Hypothalamus (tissue), 51 donors: ENCODE data around the gene C12orf76.
A peak's percentile ranks its signal among the peaks of the same experiment; 100 is the strongest.
"Not testable (repeated sequence)": the region's sequence is repeated elsewhere in the genome, so short reads cannot be mapped to it uniquely, and the experiment has no call there.

ENCODE experiments used
- DNase-seq, 51 donors: peaks; one replicate each; lab custom pipeline; 2025; lab: John Stamatoyannopoulos, UW

C12orf76 gene

DNA sequence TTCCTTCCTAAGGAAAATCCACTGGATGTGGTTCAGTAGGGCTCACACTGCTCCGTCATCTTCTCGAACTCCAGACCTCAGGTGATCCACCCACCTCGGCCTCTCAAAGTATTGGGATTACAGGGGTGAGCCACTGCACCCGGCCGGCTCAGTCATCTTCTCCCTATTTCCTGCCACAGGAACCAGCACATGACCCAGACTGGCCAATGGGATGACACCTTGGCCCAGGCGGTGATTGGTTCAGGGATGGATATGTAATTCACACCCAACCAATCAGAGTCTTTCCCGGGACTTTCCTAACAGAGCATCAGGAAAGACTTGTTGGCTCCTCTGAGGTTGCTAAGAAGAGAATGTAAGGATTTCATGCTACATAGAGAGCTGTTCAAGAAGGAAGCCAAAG lies 19.2 kb upstream of the C12orf76 start:
- DNase-seq, result no peak

DNA sequence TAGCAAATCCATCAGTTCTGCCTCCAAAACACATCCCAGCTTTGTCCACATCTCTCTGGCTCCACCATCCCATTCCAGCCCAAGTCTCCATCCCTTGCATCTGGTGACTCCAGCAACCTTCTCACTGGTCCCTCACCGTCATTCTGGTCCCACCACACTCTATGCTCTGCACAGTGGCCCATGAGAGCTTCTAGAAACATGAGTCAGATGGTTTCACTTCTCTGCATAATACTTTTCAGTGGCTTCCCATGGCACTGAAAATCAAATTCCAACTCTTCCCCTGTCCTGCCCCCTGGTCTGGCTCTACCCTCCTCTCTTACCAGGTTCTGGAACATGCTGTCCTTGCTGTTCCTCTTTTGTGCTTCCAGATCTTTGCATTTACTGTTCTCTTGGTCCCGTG lies 17.2 kb upstream of the C12orf76 start:
- no peak for DNase-seq

DNA sequence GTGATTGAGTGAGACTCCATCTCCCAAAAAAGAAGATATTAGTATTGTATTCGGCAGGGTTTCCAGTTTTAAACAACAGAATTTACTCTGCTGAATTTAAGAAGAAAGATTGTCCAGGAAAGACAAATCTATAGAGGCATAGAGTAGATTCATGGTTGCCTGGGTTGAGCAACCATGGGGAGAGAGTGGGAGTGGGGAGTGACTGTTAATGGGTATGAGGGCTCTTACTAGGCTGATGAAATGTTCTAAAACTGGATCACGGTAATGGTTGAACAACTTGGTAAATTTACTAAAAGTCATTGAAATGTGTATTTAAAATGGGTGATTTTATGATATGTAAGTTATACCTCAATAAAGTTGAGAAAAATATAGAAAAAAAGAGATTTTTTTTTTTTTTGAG lies 13.9 kb upstream of the C12orf76 start:
- DNase-seq, result no peak

DNA sequence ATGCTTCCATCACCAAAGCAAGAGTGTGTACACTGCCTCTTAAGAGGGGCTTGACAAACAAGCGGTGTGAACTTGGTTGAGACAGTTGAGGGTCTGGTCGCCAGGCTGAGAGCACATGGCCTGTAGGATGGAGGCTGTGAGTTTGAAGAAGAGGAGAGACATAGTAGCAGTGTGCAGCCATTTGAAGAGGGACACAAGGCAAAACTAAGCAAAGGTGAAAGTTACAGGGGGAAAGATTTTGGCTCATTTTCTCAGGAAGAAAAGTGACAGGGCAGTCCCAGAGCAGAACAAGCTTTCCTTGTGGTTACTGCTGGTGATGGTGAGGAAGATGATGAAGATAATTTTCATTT lies 11.3 kb upstream of the C12orf76 start:
- peak in 1 of 51 donors; percentile 16 for DNase-seq

DNA sequence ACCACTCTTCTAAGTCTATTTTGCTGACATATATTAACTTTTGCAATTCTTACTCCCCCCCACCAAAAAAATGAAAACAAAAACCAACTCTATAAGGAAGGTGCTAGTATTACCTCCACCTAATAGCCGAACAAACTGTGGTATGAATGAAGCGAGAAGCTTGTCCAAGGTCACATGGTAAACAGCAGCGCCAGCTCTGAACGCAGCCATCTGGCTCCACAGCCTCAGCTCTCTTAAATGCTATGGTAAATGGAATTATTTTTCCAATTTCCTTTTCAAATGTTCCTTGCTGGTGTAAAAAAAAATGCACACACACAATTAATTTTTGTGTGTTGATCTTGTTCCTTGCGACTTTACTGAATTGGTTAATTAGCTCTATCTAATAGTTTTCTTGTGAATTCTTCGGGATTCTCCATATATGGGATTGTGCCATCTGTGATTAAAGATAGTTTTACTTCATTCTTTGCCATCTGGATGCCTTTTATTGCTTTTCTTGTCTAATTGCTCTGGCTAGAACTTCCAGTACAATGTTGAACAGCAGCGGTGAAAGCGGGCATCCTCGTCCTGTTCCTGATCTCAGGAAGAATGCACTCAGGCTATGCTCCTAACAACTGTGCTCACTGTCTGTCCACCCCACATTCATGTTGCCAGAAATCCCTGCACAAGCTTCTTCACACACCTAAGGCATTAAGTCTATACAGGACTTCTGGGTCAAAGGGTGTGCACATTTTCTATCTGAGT lies 10.7 kb upstream of the C12orf76 start:
- DNase-seq, result peak in 2 of 51 donors; percentile 3 to 10

DNA sequence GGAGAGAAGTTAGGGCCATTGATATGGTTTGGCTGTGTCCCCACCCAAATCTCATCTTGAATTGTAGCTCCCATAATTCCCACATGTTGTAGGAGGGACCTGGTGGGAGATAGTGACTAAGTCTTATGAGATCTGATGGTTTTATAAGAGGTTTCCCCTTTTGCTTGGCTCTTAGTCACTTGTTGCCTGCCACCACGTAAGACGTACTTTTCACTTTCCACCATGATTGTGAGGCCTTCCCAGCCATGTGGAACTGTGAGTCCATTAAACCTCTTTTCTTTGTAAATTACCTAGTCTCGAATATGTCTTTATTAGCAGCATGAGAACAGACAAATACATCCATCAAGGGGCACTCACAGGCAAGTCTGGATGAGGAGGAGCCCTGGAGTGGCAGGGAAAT lies 8.3 kb upstream of the C12orf76 start:
- DNase-seq, result not testable (repeated sequence)

DNA sequence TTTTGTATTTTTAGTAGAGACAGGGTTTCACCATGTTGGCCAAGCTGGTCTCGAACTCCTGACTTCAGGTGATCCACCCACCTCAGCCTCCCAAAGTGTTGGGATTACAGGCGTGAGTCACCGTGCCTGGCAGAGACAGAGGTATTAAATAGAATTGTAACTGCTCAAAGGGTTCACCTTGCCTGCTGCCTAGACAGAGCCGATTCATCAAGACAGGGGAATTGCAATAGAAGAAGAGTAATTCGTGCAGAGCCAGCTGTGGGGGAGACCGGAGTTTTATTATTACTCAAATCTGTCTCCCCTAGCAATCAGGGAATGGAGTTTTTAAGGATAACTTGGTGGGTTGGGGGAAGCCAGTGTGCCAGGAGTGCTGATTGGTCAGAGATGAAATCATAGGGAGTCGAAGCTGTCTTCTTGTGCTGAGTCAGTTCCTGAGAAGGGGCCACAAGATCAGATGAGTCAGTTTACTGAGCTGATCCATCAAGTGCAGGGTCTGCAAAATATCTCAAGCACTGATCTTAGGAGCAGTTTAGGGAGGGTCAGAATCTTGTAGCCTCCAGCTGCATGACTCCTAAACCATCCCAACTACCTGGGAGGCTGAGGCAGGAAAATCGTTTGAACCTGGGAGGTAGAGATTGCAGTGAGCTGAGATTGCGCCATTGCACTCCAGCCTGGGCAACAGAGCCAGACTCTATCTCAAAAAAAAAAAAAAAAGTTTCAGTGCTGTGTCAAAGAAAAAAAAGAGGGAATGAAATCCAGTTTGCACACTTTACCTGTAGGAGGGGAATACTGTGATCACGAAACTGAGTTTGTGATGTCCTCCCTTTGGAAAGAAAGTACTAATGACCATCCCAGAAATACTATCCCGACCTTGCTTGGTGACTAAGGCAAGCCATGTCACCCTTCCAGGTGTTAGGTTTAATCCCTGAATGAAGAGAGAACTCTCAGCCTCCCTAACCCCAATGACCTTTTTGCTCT lies 7.3 kb upstream of the C12orf76 start:
- not testable (repeated sequence) for DNase-seq

DNA sequence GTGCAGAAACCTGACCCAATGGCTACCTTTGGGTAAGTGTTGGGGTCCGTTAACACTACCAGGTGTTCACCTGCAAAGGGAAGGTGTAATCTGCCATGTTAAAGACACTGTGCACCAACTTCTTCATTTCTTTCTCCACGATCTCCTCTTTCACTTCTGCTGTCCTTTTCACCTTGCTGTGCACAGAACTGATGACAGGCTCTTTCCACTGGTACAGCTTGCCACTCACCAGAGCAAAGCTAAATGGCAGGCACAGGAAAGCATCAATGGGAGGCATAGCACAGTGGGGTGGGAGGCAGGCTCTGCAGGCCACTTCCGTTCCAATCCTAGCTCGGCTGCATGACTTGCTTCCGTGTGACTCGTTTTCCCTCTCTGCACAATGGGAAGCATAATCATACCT lies 2.6 kb upstream of the C12orf76 start:
- DNase-seq, result no peak

DNA sequence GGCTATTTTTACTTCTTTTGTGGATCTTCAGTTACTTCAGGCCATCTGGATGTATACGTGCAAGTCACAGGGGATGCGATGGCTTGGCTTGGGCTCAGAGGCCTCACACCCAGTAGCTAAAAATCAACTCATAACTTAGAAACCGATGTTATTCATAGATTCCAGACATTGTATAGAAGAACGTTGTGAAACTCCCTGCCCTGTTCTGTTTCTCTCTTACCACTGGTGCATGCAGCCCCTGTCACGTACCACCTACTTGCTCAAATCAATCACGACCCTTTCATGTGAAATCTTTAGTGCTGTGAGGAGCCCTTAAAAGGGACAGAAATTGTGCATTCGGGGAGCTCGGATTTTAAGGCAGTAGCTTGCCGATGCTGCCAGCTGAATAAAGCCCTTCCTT lies 1.3 kb upstream of the C12orf76 start:
- not testable (repeated sequence) for DNase-seq

DNA sequence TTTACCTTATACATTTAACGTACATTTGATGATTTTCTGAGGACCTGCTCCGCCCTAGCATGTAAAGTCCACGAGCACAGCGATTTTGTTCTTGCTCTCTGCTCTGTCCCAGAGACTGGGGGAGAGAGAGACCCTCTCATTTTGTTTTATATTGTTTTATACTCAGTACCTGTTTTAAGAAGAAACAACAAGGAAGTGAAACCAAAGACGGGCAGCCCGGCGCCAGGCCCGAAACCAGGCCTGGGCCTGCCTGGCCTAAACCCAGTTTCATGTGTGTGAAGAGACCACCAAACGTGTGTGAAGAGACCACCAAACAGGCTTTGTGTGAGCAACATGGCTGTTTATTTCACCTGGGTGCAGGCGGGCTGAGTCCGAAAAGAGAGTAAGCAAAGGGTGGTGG lies 712 bp upstream of the C12orf76 start:
- peak in 1 of 51 donors; percentile 3 for DNase-seq

DNA sequence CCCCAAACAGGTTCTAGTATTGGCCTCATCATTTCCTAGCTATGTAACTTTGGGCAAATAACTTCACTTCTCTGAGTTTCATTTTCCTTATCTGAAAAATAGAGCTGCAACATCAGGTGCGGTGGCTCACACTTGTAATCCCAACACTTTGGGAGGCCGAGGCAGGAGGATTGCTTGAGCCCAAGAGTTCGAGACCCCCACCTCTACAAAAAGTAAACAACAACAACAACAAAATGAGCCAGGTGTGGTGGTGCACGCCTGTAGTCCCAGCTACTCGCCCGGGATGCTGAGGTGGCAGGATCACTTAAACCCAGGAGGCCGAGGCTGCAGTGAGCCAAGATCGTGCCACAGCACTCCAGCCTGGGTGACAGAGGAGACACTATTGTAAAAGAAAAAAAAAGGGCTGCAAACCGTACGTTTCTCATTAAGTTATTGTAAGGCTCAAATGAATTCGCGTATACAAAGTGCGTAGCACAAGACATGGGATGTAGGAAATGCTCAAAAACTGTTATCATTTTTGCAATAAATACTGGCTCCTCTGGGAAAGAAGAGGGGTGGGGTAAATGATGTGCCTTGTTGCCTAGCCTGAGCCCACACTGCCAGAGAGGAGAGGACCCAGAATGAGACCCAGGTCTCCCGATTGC lies 903 bp downstream of the C12orf76 start:
- DNase-seq, result no peak

DNA sequence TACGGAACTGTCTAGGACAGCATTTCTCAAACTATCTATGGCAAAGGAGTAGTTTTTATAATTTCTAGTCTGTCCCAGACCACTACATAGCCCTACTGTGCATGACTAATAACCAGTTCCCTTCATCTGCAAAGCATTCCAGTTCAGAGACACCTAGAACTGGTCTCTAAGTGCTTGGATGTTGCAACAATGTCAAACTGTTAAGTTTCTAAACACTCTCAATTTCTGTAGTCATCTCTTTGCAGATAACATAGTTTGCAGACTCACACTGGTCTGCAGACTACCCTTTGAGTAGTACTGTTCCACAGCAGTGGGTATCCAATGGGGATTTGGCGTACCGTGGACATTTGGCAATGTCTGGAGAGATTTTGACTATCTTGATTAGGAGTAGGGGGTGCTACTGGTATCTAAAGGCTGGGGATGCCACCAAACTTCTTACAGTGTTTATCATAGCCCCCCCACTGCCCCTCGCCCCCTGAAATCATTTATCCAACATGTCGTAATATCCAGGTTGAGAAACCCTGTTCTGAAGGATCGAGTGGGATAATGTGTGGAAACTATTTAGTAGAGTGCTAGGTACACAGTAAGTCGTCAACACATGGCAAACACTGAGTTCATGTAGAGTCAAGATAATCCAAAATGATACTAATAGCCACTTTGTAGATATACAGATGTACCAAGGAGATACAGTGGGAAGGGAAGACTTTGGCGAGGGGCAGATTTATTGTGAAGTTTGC lies 1.7 kb downstream of the C12orf76 start:
- no peak for DNase-seq

DNA sequence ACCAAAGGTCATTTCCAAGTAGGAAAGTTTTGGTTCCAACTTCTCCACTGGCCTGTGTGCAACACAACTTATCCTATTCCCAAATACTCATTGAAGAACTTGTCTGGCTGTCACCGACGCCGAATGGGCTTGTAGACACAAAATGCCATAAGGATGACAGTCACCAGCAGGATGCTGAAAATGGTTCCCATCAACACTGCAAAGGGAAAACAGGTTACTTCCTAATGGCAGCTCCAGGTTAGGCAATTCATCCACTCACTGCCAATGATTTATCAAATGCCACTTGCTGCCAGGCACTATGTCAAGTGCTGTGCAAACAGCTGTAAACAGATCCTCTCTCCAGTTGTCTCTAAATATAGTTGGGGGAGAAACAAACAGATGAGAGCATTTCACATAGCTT lies 6.1 kb downstream of the C12orf76 start:
- DNase-seq, result no peak

DNA sequence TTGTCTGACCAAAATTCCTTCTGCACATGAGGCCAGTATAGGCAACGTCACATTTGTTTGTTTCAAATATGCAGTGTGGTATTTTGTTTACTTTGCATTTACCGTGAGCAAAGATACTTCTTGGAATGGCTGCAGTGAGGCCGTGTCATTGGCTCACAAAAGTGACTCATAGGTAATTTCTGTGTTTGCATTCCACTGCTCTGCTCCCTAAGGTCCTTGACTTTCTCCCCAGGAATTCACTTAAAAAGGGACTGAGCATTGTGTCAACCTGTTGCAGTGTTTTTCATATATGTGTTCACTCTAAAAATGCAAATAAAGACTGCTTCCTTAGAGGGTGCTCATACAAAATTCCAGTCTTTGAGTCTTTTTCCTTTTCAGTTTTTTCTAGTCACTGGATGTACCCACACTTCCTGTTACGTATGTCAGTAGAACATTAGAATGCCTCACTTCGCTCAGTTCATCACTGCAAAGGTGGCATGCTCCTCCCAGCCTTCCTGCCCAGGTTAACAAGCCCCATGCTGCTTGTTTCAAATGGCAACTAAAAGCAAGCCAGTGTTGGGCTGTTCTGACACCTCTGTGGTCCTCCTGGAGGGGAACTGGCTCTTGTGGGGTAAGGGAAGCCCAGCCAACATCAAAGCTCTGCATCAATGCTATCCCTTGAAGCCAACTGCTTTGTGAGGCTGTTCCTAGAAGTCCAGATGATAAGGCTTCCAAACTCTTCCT lies 9.1 kb downstream of the C12orf76 start:
- DNase-seq, result no peak

DNA sequence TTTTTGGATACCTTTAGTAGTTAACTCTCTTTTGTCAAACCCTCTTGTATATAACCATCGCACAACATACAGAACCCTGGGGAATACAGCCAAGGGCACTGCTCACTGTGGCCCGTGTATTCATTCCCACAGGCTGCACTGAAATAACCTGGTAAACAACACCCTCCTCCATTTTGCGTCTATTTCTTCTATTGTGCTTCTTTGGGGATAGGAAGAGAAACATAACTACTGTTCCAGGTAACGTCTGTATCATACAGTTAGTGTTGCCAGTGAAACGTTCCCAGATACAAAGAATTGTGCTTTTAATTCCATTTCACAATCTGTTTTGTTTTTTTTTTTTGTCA lies 9.6 kb downstream of the C12orf76 start:
- DNase-seq, result no peak

DNA sequence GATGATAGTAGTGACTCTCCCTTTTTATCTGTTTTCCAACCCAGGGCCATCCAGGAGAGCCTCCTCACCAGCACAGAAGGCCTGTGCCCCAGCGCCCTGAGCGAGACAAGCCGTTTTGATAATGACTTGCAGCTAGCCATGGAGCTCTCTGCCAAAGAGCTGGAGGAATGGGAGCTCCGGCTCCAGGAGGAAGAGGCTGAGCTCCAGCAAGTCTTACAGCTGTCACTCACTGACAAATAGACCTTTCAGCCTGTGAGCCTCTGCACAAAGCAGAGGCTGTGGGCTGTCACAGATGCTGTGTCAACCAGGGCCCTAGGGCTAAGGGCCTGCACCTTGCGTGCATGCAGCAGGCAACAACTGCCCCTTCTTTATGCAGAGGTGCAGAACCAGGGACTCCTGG lies 11.0 kb downstream of the C12orf76 start:
- peak in 23 of 51 donors; percentile 9 to 64 (median 39) for DNase-seq

DNA sequence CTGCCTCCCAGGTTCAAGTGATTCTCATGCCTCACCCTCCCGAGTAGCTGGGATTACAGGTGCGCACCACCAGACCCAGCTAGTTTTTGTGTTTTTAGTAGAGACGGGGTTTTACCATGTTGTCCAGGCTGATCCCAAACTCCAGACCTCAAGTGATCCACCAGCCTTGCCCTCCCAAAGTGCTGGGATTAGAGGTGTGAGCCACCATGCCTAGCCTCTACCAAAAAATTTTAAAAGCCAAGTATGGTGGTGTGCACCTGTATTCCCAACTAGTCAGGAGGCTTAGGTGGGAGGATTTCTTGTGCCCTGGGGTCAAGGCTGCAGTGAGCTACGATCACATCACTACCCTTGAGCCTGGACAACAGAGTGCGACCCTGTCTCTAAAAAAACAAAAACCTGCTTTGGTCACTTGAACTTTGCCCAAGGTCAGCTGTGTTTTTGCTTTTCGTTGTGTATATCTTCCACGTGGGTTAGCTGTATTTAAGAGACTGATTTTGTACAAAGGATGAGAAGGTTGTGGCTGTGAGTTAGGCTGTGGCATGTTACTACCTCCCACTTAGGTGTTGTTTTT lies 12.7 kb downstream of the C12orf76 start:
- DNase-seq, result no peak

DNA sequence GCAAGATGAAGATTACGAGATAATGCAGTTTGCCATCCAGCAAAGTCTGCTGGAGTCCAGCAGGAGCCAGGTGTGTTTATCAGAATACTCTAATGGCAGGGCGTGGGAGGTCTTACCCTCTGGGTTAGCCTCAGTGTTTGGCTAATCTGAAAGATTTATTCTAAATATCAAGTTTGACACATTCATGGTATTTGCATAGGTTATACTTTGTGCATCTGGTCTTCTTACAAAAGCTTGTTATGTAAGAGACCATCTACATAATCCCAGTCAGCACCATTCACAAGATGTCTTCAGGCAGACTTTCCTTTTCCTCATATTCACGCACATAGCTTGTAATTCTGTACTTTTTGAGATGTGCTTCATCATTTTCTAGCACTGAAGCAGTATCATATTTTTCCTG lies 14.4 kb downstream of the C12orf76 start:
- no peak for DNase-seq

DNA sequence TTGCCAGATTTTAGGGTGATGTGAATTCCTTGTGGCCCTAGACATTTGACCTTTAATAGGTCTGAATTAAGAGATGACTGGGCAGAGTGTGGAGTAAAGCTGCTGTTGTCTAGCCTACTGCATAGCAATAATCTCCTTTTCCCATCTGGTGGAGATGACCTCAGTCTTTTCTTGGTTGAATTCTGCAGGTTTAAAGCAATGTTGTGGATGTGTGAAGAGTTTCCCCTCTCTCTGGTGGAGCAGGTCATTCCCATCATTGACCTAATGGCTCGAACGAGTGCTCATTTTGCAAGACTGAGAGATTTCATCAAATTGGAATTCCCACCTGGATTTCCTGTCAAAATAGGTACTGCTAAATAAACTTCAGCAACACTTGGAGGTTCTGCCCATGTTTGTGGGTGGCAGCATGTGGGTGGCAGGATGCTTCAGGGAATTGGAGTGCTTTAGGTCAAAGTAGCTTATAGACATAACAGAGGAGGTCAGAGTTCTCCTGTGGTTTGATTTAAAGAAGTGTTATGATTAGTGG lies 19.0 kb downstream of the C12orf76 start:
- no peak for DNase-seq

DNA sequence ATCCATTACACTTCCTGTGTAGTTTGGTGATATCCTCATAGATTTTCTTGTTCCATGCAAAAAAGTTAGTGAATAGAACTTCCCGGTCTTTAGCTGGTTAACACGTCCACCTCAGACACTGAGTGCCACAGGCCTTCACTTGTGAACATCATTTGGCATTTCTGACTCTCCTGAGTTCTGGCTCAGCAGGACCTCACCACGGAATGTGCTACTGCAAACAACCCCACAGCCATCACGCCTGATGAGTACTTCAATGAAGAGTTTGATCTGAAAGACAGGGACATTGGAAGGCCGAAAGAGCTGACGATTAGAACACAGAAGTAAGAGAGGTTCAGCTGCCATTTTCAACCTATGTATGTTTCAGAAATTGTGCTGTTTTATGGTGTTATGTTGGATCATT lies 20.0 kb downstream of the C12orf76 start:
- DNase-seq, result no peak
